ENCODE measurements around the gene THSD4.
"Not testable (repeated sequence)": the region's sequence is repeated elsewhere in the genome, so short reads cannot be mapped to it uniquely, and the experiment has no call there.

Gene THSD4

GRCh38 chr15:71431343-71432336, 316.4 kb downstream of the THSD4 start:
- no peak for DNase-seq (ENCODE audit: low read depth)

GRCh38 chr15:71433402-71433801, 318.1 kb downstream of the THSD4 start:
- DNase-seq (ENCODE audit: low read depth): no peak

- no peak for DNase-seq (ENCODE audit: low read depth)
These were observed 319.5 kb downstream of the THSD4 start for GRCh38 chr15:71434774-71435173.

- DNase-seq (ENCODE audit: low read depth): no peak
These were observed 320.3 kb downstream of the THSD4 start for GRCh38 chr15:71435552-71435951.

GRCh38 chr15:71436854-71437253, 321.6 kb downstream of the THSD4 start:
- no peak for DNase-seq (ENCODE audit: low read depth)

- no peak for DNase-seq (ENCODE audit: low read depth)
These were observed 322.1 kb downstream of the THSD4 start for GRCh38 chr15:71437404-71437803.

- no peak for DNase-seq (ENCODE audit: low read depth)
These were observed 322.6 kb downstream of the THSD4 start for GRCh38 chr15:71437919-71438318.

- DNase-seq (ENCODE audit: low read depth): not testable (repeated sequence)
These were observed 324.2 kb downstream of the THSD4 start for GRCh38 chr15:71439478-71439877.

GRCh38 chr15:71440489-71441110, 325.3 kb downstream of the THSD4 start:
- DNase-seq (ENCODE audit: low read depth): peak; percentile 71

GRCh38 chr15:71443538-71443937, 328.3 kb downstream of the THSD4 start:
- DNase-seq (ENCODE audit: low read depth): peak; percentile 23

GRCh38 chr15:71444032-71444810, 328.9 kb downstream of the THSD4 start:
- DNase-seq (ENCODE audit: low read depth): no peak

GRCh38 chr15:71444866-71445590, 329.8 kb downstream of the THSD4 start:
- DNase-seq (ENCODE audit: low read depth): no peak

GRCh38 chr15:71447328-71448250, 332.3 kb downstream of the THSD4 start:
- no peak for DNase-seq (ENCODE audit: low read depth)

- peak; percentile 51 for DNase-seq (ENCODE audit: low read depth)
These were observed 333.4 kb downstream of the THSD4 start for GRCh38 chr15:71448688-71449114.

- DNase-seq (ENCODE audit: low read depth): no peak
These were observed 334.1 kb downstream of the THSD4 start for GRCh38 chr15:71449363-71449762.

GRCh38 chr15:71449956-71450355, 334.7 kb downstream of the THSD4 start:
- DNase-seq (ENCODE audit: low read depth): no peak

- DNase-seq (ENCODE audit: low read depth): no peak
These were observed 335.9 kb downstream of the THSD4 start for GRCh38 chr15:71451130-71451529.

GRCh38 chr15:71452893-71453292, 337.6 kb downstream of the THSD4 start:
- DNase-seq (ENCODE audit: low read depth): no peak

GRCh38 chr15:71454462-71454996, 339.3 kb downstream of the THSD4 start:
- DNase-seq (ENCODE audit: low read depth): no peak

- no peak for DNase-seq (ENCODE audit: low read depth)
These were observed 339.8 kb downstream of the THSD4 start for GRCh38 chr15:71455107-71455506.
